HG03025 (cell line): ENCODE measurements around the gene SH3PXD2A.

ENCODE experiments used
- ATAC-seq: cut with Tn5 transposase; IDR thresholded peaks from one replicate; pipeline ENCODE4 v1.9.1; 2021; ENCODE audit warnings: mild to moderate bottlenecking, moderate library complexity; ENCODE audit not compliant: unreplicated experiment, low FRiP score

Gene SH3PXD2A

GRCh38 chr10:103758294-103758681 is 97.1 kb downstream of the SH3PXD2A start:
- ATAC-seq, result no peak

- ATAC-seq, result no peak
These were observed 97.7 kb downstream of the SH3PXD2A start for GRCh38 chr10:103757531-103758293.

- no peak for ATAC-seq
These were observed 99.0 kb downstream of the SH3PXD2A start for GRCh38 chr10:103756277-103756869.

GRCh38 chr10:103752680-103753248 is 102.6 kb downstream of the SH3PXD2A start:
- ATAC-seq, result no peak

GRCh38 chr10:103751667-103752290 is 103.6 kb downstream of the SH3PXD2A start:
- no peak for ATAC-seq

GRCh38 chr10:103750836-103751235 is 104.5 kb downstream of the SH3PXD2A start:
- ATAC-seq, result no peak

GRCh38 chr10:103749779-103750178 is 105.6 kb downstream of the SH3PXD2A start:
- no peak for ATAC-seq

- no peak for ATAC-seq
These were observed 107.4 kb downstream of the SH3PXD2A start for GRCh38 chr10:103748020-103748419.

GRCh38 chr10:103747193-103747865 is 108.0 kb downstream of the SH3PXD2A start:
- no peak for ATAC-seq

GRCh38 chr10:103746598-103746997 is 108.8 kb downstream of the SH3PXD2A start:
- ATAC-seq, result no peak

GRCh38 chr10:103745341-103746247 is 109.8 kb downstream of the SH3PXD2A start:
- ATAC-seq, result no peak

GRCh38 chr10:103742824-103743223 is 112.6 kb downstream of the SH3PXD2A start:
- ATAC-seq, result no peak

GRCh38 chr10:103740611-103741010 is 114.8 kb downstream of the SH3PXD2A start:
- ATAC-seq, result no peak

GRCh38 chr10:103739039-103739764 is 116.2 kb downstream of the SH3PXD2A start:
- no peak for ATAC-seq

GRCh38 chr10:103737735-103738367 is 117.5 kb downstream of the SH3PXD2A start:
- ATAC-seq, result no peak

GRCh38 chr10:103736763-103737162 is 118.6 kb downstream of the SH3PXD2A start:
- no peak for ATAC-seq

GRCh38 chr10:103736044-103736443 is 119.3 kb downstream of the SH3PXD2A start:
- ATAC-seq, result no peak

- ATAC-seq, result no peak
These were observed 120.6 kb downstream of the SH3PXD2A start for GRCh38 chr10:103734731-103735130.

- no peak for ATAC-seq
These were observed 122.3 kb downstream of the SH3PXD2A start for GRCh38 chr10:103733045-103733419.
